ENCODE data around the gene NCMAP. TPM values are rescaled to one million over a fixed set of nuclear protein-coding genes. Genes with fewer than 3 reads are reported as not detected.

Gene NCMAP
- polyA plus RNA-seq, 1 donor from 2014 or later: not detected

- Histone ChIP-seq H3K4me2 (ENCODE audit: low read length) (no peak overlapping the region), H2AFZ (ENCODE audit: low read depth, low read length) (no peak overlapping the region), H3K9me2 (ENCODE audit: insufficient read depth, low read length) (no peaks in the 10 kb centered on the region), H3K27me3 (ENCODE audit: insufficient read depth, low read depth, low read length) (no peaks in the 10 kb centered on the region), H3K79me2 (replicated peaks; ENCODE audit: insufficient read depth, low read length) (no peaks in the 10 kb centered on the region), H3K27ac (ENCODE audit: low read length) (no peak overlapping the region), H3K4me3 (ENCODE audit: low read length) (no peak overlapping the region), H4K20me1 (ENCODE audit: insufficient read depth) (no peaks in the 10 kb centered on the region), H3K9ac (ENCODE audit: low read length) (no peak overlapping the region), H3K9me3 (ENCODE audit: low read length) (no peaks in the 10 kb centered on the region), H3F3A (ENCODE audit: insufficient read depth, low read length, poor library complexity, severe bottlenecking) (no peaks in the 10 kb centered on the region), H3K36me3 (ENCODE audit: insufficient read depth, low read length) (no peaks in the 10 kb centered on the region)
- TF ChIP-seq SMC3 (conservative IDR thresholded peaks at IDR 0.05; ENCODE audit: poor library complexity) (no peak), POLR2AphosphoS5 (IDR thresholded peaks at IDR 0.05) (no peak), CTCF (IDR thresholded peaks at IDR 0.05; ENCODE audit: poor library complexity, severe bottlenecking) (no peak), EZH2 (IDR thresholded peaks at IDR 0.05; ENCODE audit: borderline replicate concordance, insufficient read depth, low read length, poor library complexity, severe bottlenecking) (no peak), EP300 (conservative IDR thresholded peaks at IDR 0.05; ENCODE audit: poor library complexity, severe bottlenecking) (no peak), REST (IDR thresholded peaks at IDR 0.05; ENCODE audit: borderline replicate concordance) (no peak), MXI1 (conservative IDR thresholded peaks at IDR 0.05; ENCODE audit: poor library complexity, severe bottlenecking) (no peak), TAF1 (IDR thresholded peaks at IDR 0.05; ENCODE audit: low read depth) (no peak)
These were observed 49.8 kb downstream of the NCMAP start for GRCh38 chr1:24605534-24606295.

- H4K20me1 ChIP-seq (ENCODE audit: insufficient read depth): no peaks in the 10 kb centered on the region
- H2AFZ ChIP-seq (ENCODE audit: low read depth, low read length): no peak overlapping the region
- TF ChIP-seq EP300 (conservative IDR thresholded peaks at IDR 0.05; ENCODE audit: poor library complexity, severe bottlenecking) (no peak), TAF1 (IDR thresholded peaks at IDR 0.05; ENCODE audit: low read depth) (no peak), POLR2AphosphoS5 (IDR thresholded peaks at IDR 0.05) (no peak), SMC3 (conservative IDR thresholded peaks at IDR 0.05; ENCODE audit: poor library complexity) (no peak), CTCF (IDR thresholded peaks at IDR 0.05; ENCODE audit: poor library complexity, severe bottlenecking) (no peak), MXI1 (conservative IDR thresholded peaks at IDR 0.05; ENCODE audit: poor library complexity, severe bottlenecking) (no peak), REST (IDR thresholded peaks at IDR 0.05; ENCODE audit: borderline replicate concordance) (no peak), RAD21 (conservative IDR thresholded peaks at IDR 0.05) (no peak), EZH2 (IDR thresholded peaks at IDR 0.05; ENCODE audit: borderline replicate concordance, insufficient read depth, low read length, poor library complexity, severe bottlenecking) (no peak)
- no peaks in the 10 kb centered on the region for H3K9me2 ChIP-seq (ENCODE audit: insufficient read depth, low read length)
- H3K4me3 ChIP-seq (ENCODE audit: low read length): no peak overlapping the region
- H3K9me3 ChIP-seq (ENCODE audit: low read length): no peaks in the 10 kb centered on the region
- H3K4me2 ChIP-seq (ENCODE audit: low read length): no peak overlapping the region
- no peaks in the 10 kb centered on the region for H3K27me3 ChIP-seq (ENCODE audit: insufficient read depth, low read depth, low read length)
- no peaks in the 10 kb centered on the region for H3K36me3 ChIP-seq (ENCODE audit: insufficient read depth, low read length)
- H3F3A ChIP-seq (ENCODE audit: insufficient read depth, low read length, poor library complexity, severe bottlenecking): no peaks in the 10 kb centered on the region
- no peak overlapping the region for H3K9ac ChIP-seq (ENCODE audit: low read length)
- H3K27ac ChIP-seq (ENCODE audit: low read length): no peak overlapping the region
- no peaks in the 10 kb centered on the region for H3K79me2 ChIP-seq (replicated peaks; ENCODE audit: insufficient read depth, low read length)
These were observed 50.4 kb downstream of the NCMAP start for GRCh38 chr1:24606296-24606605.
